K562 (cell line): ENCODE results near the gene STARD8. TPM values are rescaled to one million over a fixed set of nuclear protein-coding genes. Genes with fewer than 3 reads are reported as not detected.

ENCODE experiments used
- ATAC-seq: fragments of 200-7000 bp; cut with Tn5 transposase; 3 replicates; pipeline ENCODE4 v1.9.1; 2020; ENCODE audit warnings: moderate library complexity
- BruUV-seq: library from RNA; stranded (reverse); fragments of 400-500 nt; replicated peaks from 2 replicates; lab custom pipeline; 2021; lab: Mats Ljungman, UMichigan
- CTCF ChIA-PET: fragments of 300-600 bp; formaldehyde crosslinking; extraction: SDS; loops from one replicate; lab custom pipeline; 2021; ENCODE audit warnings: low intra/inter-chr PET ratio; lab: Yijun Ruan, JAX
- POLR2A ChIA-PET: fragments of 300-600, 350-650 bp; sonication (Branson Sonifier 250); formaldehyde crosslinking; extraction: SDS; loops from one replicate; lab custom pipeline; 2021; ENCODE audit warnings: antibody characterized with exemption, inconsistent platforms; lab: Yijun Ruan, JAX
- DNase-seq, 4 experiments: peaks; one replicate each; pipeline versions ENCODE4 v3.0.0 to v3.0.0-alpha.2; 2011 to 2018; ENCODE audit warnings: low spot score in 3 of 4, mixed read lengths in 3 of 4; ENCODE audit errors: extremely low read depth in 1 of 4
- FAIRE-seq: peaks from 2 replicates; lab custom pipeline; 2011; peaks lifted over from hg19 to GRCh38; lab: Jason Lieb, UNC
- H2AFZ ChIP-seq: 2 replicates; pipeline ENCODE4 v1.6.0; 2011; ENCODE audit warnings: low read depth, low read length, control low read depth, inconsistent platforms
- H3K27ac ChIP-seq: fragments of 200-600 bp; 3 replicates; pipeline ENCODE4 v1.8.0; 2011; ENCODE audit warnings: low read depth, mild to moderate bottlenecking, control low read depth, inconsistent platforms, low read length, moderate library complexity, mixed read lengths; ENCODE audit errors: extremely low read depth
- H3K27me3 ChIP-seq, 2 experiments: fragments of 300-600 bp in 1 of 2; 2 replicates in 1 of 2; 3 replicates in 1 of 2; pipeline versions ENCODE4 v1.6.0 to v1.8.0; 2011; ENCODE audit warnings: inconsistent platforms in 2 of 2, low read length in 2 of 2, mild to moderate bottlenecking in 1 of 2, mixed read lengths in 1 of 2, moderate library complexity in 1 of 2; ENCODE audit not compliant: control insufficient read depth in 2 of 2, insufficient read depth in 2 of 2
- H3K36me3 ChIP-seq: fragments of 300-600 bp; 3 replicates; pipeline ENCODE4 v1.8.0; 2011; ENCODE audit warnings: mild to moderate bottlenecking, low read length, inconsistent platforms; ENCODE audit not compliant: control insufficient read depth, insufficient read depth
- H3K4me1 ChIP-seq, 2 experiments: fragments of 200-600 bp in 1 of 2; replicated peaks in 1 of 2; 2 replicates in 1 of 2; 3 replicates in 1 of 2; pipeline versions ENCODE4 v1.5.1 to v1.8.0; 2011; ENCODE audit warnings: inconsistent platforms in 2 of 2, low read length in 2 of 2, mild to moderate bottlenecking in 1 of 2, mixed read lengths in 1 of 2, moderate library complexity in 1 of 2; ENCODE audit not compliant: control insufficient read depth in 2 of 2, insufficient read depth in 2 of 2
- H3K4me2 ChIP-seq: 2 replicates; pipeline ENCODE4 v1.6.1; 2011; ENCODE audit warnings: low read length, control low read depth, inconsistent platforms, mixed read lengths; ENCODE audit not compliant: insufficient read depth
- H3K4me3 ChIP-seq: fragments of 200-600 bp; sonication (generic), shearing (Covaris generic); 2 replicates; pipeline ENCODE4 v1.5.1; 2016; ENCODE audit warnings: control low read depth, inconsistent platforms
- H3K79me2 ChIP-seq: fragments of 200-600 bp; 3 replicates; pipeline ENCODE4 v1.8.0; 2011; ENCODE audit warnings: low read length, inconsistent platforms; ENCODE audit not compliant: control insufficient read depth, insufficient read depth
- H3K9ac ChIP-seq, 2 experiments: 2 replicates each; pipeline versions ENCODE4 v1.6.0 to v1.6.1; 2011; ENCODE audit warnings: low read depth in 2 of 2, low read length in 2 of 2, control low read depth in 1 of 2, inconsistent platforms in 1 of 2, mild to moderate bottlenecking in 1 of 2, mixed read lengths in 1 of 2; ENCODE audit not compliant: insufficient read depth in 1 of 2
- H3K9me1 ChIP-seq: one replicate; pipeline ENCODE4 v1.6.0; 2011; ENCODE audit warnings: inconsistent platforms, mild to moderate bottlenecking, low read length, moderate library complexity; ENCODE audit not compliant: control insufficient read depth, insufficient read depth
- H3K9me3 ChIP-seq: replicated peaks from 2 replicates; pipeline ENCODE4 v1.5.1; 2011; ENCODE audit warnings: low read depth, low read length, inconsistent platforms; ENCODE audit not compliant: control insufficient read depth, insufficient read depth
- H4K20me1 ChIP-seq: replicated peaks from 2 replicates; pipeline ENCODE4 v1.6.1; 2011; ENCODE audit warnings: low read length, inconsistent platforms, mixed read lengths; ENCODE audit not compliant: control insufficient read depth, insufficient read depth
- DPF2 ChIP-seq: fragments of 450-650 bp; IDR thresholded peaks from 2 replicates; pipeline ENCODE4 v1.6.1; 2016
- FOXK2 ChIP-seq, 2 experiments: fragments of 450-650 bp; IDR thresholded peaks in 1 of 2; conservative IDR thresholded peaks in 1 of 2; 2 replicates each; pipeline ENCODE4 v1.6.1; 2016; ENCODE audit warnings: low read depth in 2 of 2, mild to moderate bottlenecking in 1 of 2
- LARP7 ChIP-seq: fragments of 450-650 bp; IDR thresholded peaks from 2 replicates; pipeline ENCODE4 v1.6.1; 2016
- NFE2 ChIP-seq: IDR thresholded peaks from 2 replicates; pipeline ENCODE4 v1.6.1; 2014; ENCODE audit warnings: antibody characterized with exemption, low read depth
- PTTG1 ChIP-seq: fragments of 450-650 bp; IDR thresholded peaks from 2 replicates; pipeline ENCODE4 v1.6.1; 2016; ENCODE audit warnings: low read depth, mild to moderate bottlenecking, missing genetic modification characterization, missing compliant biosample characterization
- SP1 ChIP-seq: sonication (generic); formaldehyde crosslinking; IDR thresholded peaks from 2 replicates; pipeline ENCODE4 v1.8.1; 2022; ENCODE audit warnings: mild to moderate bottlenecking, missing genetic modification reagents
- ZNF507 ChIP-seq: conservative IDR thresholded peaks from 2 replicates; pipeline ENCODE4 v1.6.1; 2017; ENCODE audit warnings: missing genetic modification characterization, missing compliant biosample characterization
- WGBS: fragments of 100-300 bp; shearing (Covaris generic); methylation state at CpG from one replicate; pipeline ENCODE4 v1.1.6; 2016; ENCODE audit warnings: low coverage, mixed read lengths; ENCODE audit not compliant: insufficient coverage; ENCODE audit errors: missing lambda C conversion rate; 5-methylcytosine and 5-hydroxymethylcytosine counted together
- in situ Hi-C: fragments of 300-500 bp; cut with MboI; formaldehyde crosslinking; loops from 4 replicates; pipeline ENCODE4 v1.15.0; 2018; ENCODE audit warnings: inconsistent platforms, mixed read lengths
- intact Hi-C: fragments of 100-400 bp; cut with micrococcal nuclease; formaldehyde crosslinking; loops from 2 replicates; pipeline ENCODE4 v1.14.2; 2022
- polyA plus RNA-seq, 8 experiments: library from polyadenylated mRNA; depleted of rRNA in 4 of 8; stranded (reverse) in 5 of 8; unstranded in 3 of 8; fragments of >200 nt; fragmentation: Nextera tagmentation in 2 of 8; fragmentation: Illumina TruSeq in 1 of 8; extraction: Ambion mirVana in 2 of 8; extraction: Trizol in 1 of 8; gene quantifications; 2 replicates each; pipeline versions ENCODE4 v1.2.1 to v1.2.3, GENCODE V29; 2011 to 2014; ENCODE audit warnings: inconsistent platforms in 1 of 8, missing spikeins in 1 of 8
- total RNA-seq, 7 experiments: library from RNA; depleted of rRNA in 6 of 7; stranded (reverse); fragments of >200 nt in 6 of 7; fragmentation: Illumina TruSeq in 2 of 7; extraction: Trizol in 2 of 7; gene quantifications; 2 replicates each; pipeline versions ENCODE4 v1.2.1 to v1.2.3, GENCODE V29; 2011 to 2021; ENCODE audit warnings: low replicate concordance in 1 of 7

STARD8 gene
- total and polyA plus RNA-seq, 9 of the 15 experiments (the other 6 are each of a cell fraction or from before 2014, with no cell fraction given) = 1.6 to 35.0 (median 15.9) TPM

GRCh38 chrX:68648960-68649359 lies 1.5 kb downstream of the STARD8 start (continued):
- no peak for TF ChIP-seq FOXK2 (conservative IDR thresholded peaks at IDR 0.05 in 1 of 2, IDR thresholded peaks at IDR 0.05 in 1 of 2; ENCODE audit: low read depth in 2 of 2)

- H2AFZ ChIP-seq = no peak overlapping the region
- H4K20me1 ChIP-seq = no peaks in the 10 kb centered on the region
- ATAC-seq (no peak), DNase-seq (no peak)
- BruUV-seq = no TSS peak
- no peak overlapping the region for H3K27ac ChIP-seq
- intact Hi-C loops (no loop called here), in situ Hi-C loops (no loop called here)
- 17% methylated on average over 1 of the region's 3 CpGs for WGBS
- POLR2A ChIA-PET = no interaction called here
- CTCF ChIA-PET = no interaction called here
- no peak for TF ChIP-seq ZNF507 (tag)
- no peak for TF ChIP-seq DPF2
- TF ChIP-seq SP1 = no peak
- no peak for TF ChIP-seq LARP7
- TF ChIP-seq NFE2 = no peak
- TF ChIP-seq PTTG1 (tag) = no peak
- TF ChIP-seq, all 486 proteins: peak for 0
- Histone ChIP-seq H3K4me3 (no peak overlapping the region), H3K9ac (no peak overlapping the region), H3K9me3 (no peaks in the 10 kb centered on the region), H3K4me2 (no peak overlapping the region), H3K4me1 (peaks cover 0 to 7% of the 10 kb centered on the region in 2 experiments; a peak in 4 of 5 replicates), H3K79me2 (peaks cover 3% of the 10 kb centered on the region; the same call in 1 of the 3 replicates), H3K27me3 (no peaks in the 10 kb centered on the region), H3K36me3 (no peaks in the 10 kb centered on the region), H3K9me1 (no peaks in the 10 kb centered on the region)
- FAIRE-seq = no peak
These were observed 3.0 kb downstream of the STARD8 start for GRCh38 chrX:68650491-68650890.
